ENCODE data around the gene RNU6-9.

The RNU6-9 gene

DNA sequence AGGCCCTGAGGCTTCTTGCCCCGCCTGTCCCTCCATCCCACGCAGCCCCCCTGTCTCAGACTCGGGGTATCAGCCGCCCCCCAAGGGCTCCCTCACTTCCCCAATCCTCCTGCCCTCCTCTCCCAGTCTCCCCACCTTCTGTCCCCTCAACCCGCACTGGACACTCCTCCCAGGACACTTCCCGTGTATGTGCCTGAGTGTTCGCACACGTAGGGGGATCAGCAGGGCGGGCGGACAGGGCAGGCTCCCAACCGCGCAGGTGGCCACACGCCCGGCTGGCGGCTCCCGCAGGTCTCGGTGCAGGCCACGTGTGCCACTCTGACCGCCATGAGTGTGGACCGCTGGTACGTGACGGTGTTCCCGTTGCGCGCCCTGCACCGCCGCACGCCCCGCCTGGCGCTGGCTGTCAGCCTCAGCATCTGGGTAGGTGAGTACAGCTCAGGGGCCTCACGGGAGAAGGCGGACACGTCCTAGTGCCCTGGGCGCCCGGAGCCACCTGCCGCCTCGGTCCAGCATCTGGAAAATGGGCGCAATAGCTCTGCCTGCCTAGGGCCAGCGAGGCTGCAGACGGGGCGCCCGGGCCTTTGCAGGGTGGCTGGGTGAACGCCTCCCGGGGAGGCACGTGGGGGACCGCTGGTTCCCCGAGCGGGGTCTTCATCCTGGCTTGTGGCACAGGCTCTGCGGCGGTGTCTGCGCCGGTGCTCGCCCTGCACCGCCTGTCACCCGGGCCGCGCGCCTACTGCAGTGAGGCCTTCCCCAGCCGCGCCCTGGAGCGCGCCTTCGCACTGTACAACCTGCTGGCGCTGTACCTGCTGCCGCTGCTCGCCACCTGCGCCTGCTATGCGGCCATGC, 26.1 kb downstream of the RNU6-9 start:
- no peak for DNase-seq

GRCh38 chr19:920051-920864, 27.0 kb downstream of the RNU6-9 start:
- DNase-seq, result peak; percentile 35 to 40

- no peak for DNase-seq
These were observed 31.3 kb downstream of the RNU6-9 start for GRCh38 chr19:924553-925086.

DNA sequence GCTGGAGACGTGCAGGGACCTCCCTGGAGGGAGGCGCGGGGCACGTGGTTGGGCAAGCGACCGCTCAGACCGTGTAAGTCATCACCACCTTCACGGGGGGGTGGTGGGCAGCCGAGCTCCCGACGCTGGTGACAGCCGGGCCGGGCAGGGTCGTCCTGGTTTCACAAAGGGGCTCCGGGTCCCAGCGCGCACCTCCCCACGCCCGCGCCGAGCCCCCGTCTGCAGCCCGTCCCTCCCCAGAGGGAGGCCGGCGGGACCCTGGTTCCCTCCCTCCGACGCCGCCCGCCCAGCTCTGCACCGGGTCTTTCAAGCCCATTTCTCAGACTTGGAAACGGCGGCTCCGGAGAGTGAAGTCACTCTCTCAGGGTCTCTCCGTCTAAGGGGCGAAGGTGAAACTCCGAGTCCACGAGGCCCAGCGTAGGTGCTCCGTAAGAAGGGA, 31.8 kb downstream of the RNU6-9 start:
- peak; percentile 80 to 83 for DNase-seq

GRCh38 chr19:925526-926322, 32.4 kb downstream of the RNU6-9 start, which contains the start of gene ARID3A:
Gene ARID3A, plus strand, starts transcription at chr19:926035. Its CDS starts 3,494 bp downstream, at chr19:929529.
- peak; percentile 80 to 83 for DNase-seq

GRCh38 chr19:926323-926588, 33.0 kb downstream of the RNU6-9 start:
- DNase-seq, result no peak

GRCh38 chr19:926589-927350, 33.5 kb downstream of the RNU6-9 start:
- peak; percentile 65 to 81 for DNase-seq

DNA sequence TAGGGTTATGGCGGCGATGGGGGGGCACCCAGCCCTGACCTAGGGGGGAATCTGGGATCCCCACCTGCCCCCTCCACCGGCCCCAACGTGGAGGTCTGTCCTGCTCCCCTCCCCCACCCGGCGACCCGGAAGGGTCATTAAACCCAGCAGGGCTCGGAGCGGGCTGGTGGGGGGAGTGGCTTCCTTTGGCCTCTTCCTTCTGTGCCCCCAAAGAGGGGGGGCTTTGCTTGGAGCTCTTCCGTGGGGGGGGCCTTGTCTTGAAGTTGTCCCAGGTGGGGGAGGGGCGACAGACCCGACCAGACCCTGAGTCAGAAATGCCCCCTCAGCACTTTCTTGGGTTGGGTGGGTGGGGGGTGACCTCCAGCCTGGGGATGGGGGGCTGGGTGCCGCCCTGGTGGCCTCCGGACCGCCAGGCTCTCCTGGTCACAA, 34.1 kb downstream of the RNU6-9 start:
- DNase-seq, result no peak

GRCh38 chr19:927780-928401, 34.6 kb downstream of the RNU6-9 start:
- no peak for DNase-seq

- DNase-seq, result no peak
These were observed 35.4 kb downstream of the RNU6-9 start for GRCh38 chr19:928471-929202.

GRCh38 chr19:929203-929890, 36.1 kb downstream of the RNU6-9 start:
- no peak for DNase-seq

- no peak for DNase-seq
These were observed 36.6 kb downstream of the RNU6-9 start for GRCh38 chr19:929891-930258.

GRCh38 chr19:931860-932647, 38.8 kb downstream of the RNU6-9 start:
- DNase-seq, result no peak

GRCh38 chr19:932648-933552, 39.6 kb downstream of the RNU6-9 start:
- no peak for DNase-seq

- DNase-seq, result no peak
These were observed 40.2 kb downstream of the RNU6-9 start for GRCh38 chr19:933553-933882.

DNA sequence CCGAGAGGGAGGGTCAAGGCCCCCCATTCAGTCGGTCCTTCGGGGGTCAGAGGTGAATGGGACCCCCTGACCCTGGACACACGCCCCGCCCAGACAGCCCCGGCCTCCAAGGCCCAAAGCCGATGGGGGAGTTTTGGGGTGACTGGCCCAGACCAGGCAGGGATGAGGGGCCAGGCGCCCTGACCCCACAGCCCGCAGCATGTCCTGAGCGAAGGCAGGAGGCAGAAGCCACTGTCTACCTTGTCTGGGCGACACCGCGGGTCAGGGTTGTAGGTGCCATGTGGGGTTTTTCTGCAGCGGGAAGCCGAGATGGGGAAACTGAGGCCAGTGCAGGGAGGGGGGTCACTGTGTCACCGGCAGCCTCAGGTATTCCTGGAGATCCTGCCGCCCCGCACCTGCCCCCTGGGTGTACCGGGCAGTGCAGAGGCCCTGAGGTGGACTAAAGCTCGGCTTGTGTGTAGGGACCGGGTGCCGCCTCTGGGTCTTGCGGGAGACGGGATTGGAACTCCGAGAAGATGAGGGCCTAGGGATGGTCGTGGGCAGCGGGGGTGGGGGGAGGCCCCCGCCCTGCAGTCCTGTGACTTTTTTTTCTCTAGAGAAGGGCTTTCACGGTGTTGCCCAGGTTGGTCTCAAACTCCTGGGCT, 41.0 kb downstream of the RNU6-9 start:
- DNase-seq, result no peak

DNA sequence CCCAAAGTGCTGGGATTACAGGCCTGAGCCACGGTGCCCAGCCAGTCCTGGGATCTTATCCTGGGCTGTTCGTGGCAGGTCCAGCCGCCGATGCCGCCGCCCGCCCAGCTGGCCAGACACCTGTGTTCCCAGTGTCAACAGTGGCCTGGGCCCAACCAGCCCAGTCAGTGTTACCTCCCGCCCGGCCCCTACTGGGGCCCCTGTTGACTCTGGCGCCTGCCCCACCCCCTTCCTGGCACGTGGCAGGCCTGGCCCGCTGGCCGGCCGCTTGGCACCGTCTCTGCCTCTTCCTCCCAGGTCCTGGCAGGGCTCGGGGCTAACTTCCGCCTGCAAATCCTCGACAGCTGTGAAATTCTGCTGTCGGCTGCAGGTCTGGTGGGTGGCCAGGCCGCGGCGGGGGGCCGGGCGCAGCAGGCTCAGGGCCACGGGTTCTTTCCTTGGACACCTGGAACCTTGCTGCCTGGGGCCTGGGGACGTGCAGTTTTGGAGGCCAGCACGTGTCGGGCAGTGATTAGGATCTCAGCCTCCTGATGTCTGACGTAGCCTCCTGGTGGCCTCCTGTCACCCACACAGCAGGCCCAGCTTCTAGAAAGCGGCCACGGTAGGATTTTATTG, 41.7 kb downstream of the RNU6-9 start:
- DNase-seq, result no peak

- no peak for DNase-seq
These were observed 42.9 kb downstream of the RNU6-9 start for GRCh38 chr19:936175-936546.
